H9 (cell line): Measurements from ENCODE around the gene SMURF1. TPM values are rescaled to one million over a fixed set of nuclear protein-coding genes. Genes with fewer than 3 reads are reported as not detected.

Experiments
- DNase-seq: peaks from one replicate; pipeline ENCODE4 v3.0.0-alpha.2; 2017
- H2AFZ ChIP-seq: one replicate; pipeline ENCODE4 v1.6.1; 2013; ENCODE audit warnings: mild to moderate bottlenecking, low read length, control low read depth, moderate library complexity
- H2AK5ac ChIP-seq: 2 replicates; pipeline ENCODE4 v1.6.1; 2013; ENCODE audit warnings: low read length, control low read depth, mixed read lengths; ENCODE audit not compliant: insufficient read length
- H2BK120ac ChIP-seq: one replicate; pipeline ENCODE4 v1.6.1; 2013; ENCODE audit warnings: low read depth, mild to moderate bottlenecking, low read length, control low read depth, inconsistent platforms; ENCODE audit not compliant: poor library complexity, severe bottlenecking
- H2BK12ac ChIP-seq: 2 replicates; pipeline ENCODE4 v1.6.1; 2013; ENCODE audit warnings: low read length, control low read depth, mixed read lengths, low read depth; ENCODE audit not compliant: insufficient read length
- H2BK15ac ChIP-seq: 2 replicates; pipeline ENCODE4 v1.6.1; 2013; ENCODE audit warnings: low read depth, low read length, control low read depth
- H2BK20ac ChIP-seq: one replicate; pipeline ENCODE4 v1.6.1; 2013; ENCODE audit warnings: low read depth, mild to moderate bottlenecking, low read length, control low read depth, inconsistent platforms; ENCODE audit not compliant: poor library complexity, severe bottlenecking
- H2BK5ac ChIP-seq: 2 replicates; pipeline ENCODE4 v1.6.1; 2013; ENCODE audit warnings: low read length, control low read depth, mixed read lengths; ENCODE audit not compliant: insufficient read length
- H3K14ac ChIP-seq: 2 replicates; pipeline ENCODE4 v1.6.1; 2013; ENCODE audit warnings: low read length, control low read depth; ENCODE audit not compliant: insufficient read depth
- H3K18ac ChIP-seq: 2 replicates; pipeline ENCODE4 v1.6.1; 2013; ENCODE audit warnings: low read depth, mild to moderate bottlenecking, mixed read lengths, low read length, control low read depth; ENCODE audit not compliant: insufficient read length
- H3K23ac ChIP-seq: 2 replicates; pipeline ENCODE4 v1.6.1; 2013; ENCODE audit warnings: low read length, control low read depth, mixed read lengths, low read depth; ENCODE audit not compliant: insufficient read length
- H3K23me2 ChIP-seq: 2 replicates; pipeline ENCODE4 v1.6.1; 2013; ENCODE audit warnings: low read depth, mild to moderate bottlenecking, mixed read lengths, low read length, control low read depth; ENCODE audit not compliant: insufficient read length, poor library complexity, severe bottlenecking
- H3K27ac ChIP-seq: 2 replicates; pipeline ENCODE4 v1.5.1; 2013; ENCODE audit warnings: low read length, control low read depth, mixed read lengths, low read depth; ENCODE audit not compliant: insufficient read length
- H3K27me3 ChIP-seq: 2 replicates; pipeline ENCODE4 v1.6.1; 2013; ENCODE audit warnings: low read length, control low read depth, inconsistent platforms; ENCODE audit not compliant: insufficient read depth
- H3K4ac ChIP-seq: 2 replicates; pipeline ENCODE4 v1.6.1; 2013; ENCODE audit warnings: low read depth, mild to moderate bottlenecking, control low read depth, inconsistent platforms, low read length, moderate library complexity
- H3K4me1 ChIP-seq: 2 replicates; pipeline ENCODE4 v1.6.1; 2013; ENCODE audit warnings: low read length, control low read depth, inconsistent platforms; ENCODE audit not compliant: insufficient read depth
- H3K4me2 ChIP-seq: 2 replicates; pipeline ENCODE4 v1.6.1; 2013; ENCODE audit warnings: low read length, control low read depth, mixed read lengths; ENCODE audit not compliant: insufficient read length, insufficient read depth
- H3K56ac ChIP-seq: 2 replicates; pipeline ENCODE4 v1.6.1; 2013; ENCODE audit warnings: low read depth, mild to moderate bottlenecking, mixed read lengths, low read length, control low read depth; ENCODE audit not compliant: insufficient read length
- H3K79me1 ChIP-seq: 2 replicates; pipeline ENCODE4 v1.6.1; 2013; ENCODE audit warnings: low read depth, mild to moderate bottlenecking, moderate library complexity, low read length, control low read depth, inconsistent platforms; ENCODE audit not compliant: insufficient read depth, poor library complexity, severe bottlenecking
- H3K79me2 ChIP-seq: 2 replicates; pipeline ENCODE4 v1.6.1; 2013; ENCODE audit warnings: low read length, control low read depth, inconsistent platforms; ENCODE audit not compliant: insufficient read depth
- H3K9ac ChIP-seq: 2 replicates; pipeline ENCODE4 v1.6.1; 2013; ENCODE audit warnings: low read length, control low read depth, mixed read lengths; ENCODE audit not compliant: insufficient read length; ENCODE audit errors: extremely low read depth
- H3K9me3 ChIP-seq: one replicate; pipeline ENCODE4 v1.6.1; 2013; ENCODE audit warnings: low read depth, low read length, inconsistent platforms; ENCODE audit not compliant: control insufficient read depth
- H3T11ph ChIP-seq: one replicate; pipeline ENCODE4 v1.6.1; 2013; ENCODE audit warnings: mild to moderate bottlenecking, low read length, control low read depth, inconsistent platforms
- H4K20me1 ChIP-seq: one replicate; pipeline ENCODE4 v1.6.1; 2013; ENCODE audit not compliant: control insufficient read depth, insufficient read length, insufficient read depth
- H4K5ac ChIP-seq: 2 replicates; pipeline ENCODE4 v1.6.1; 2013; ENCODE audit warnings: low read depth, mild to moderate bottlenecking, mixed read lengths, low read length, control low read depth; ENCODE audit not compliant: insufficient read length
- H4K8ac ChIP-seq: replicated peaks from 2 replicates; pipeline ENCODE4 v1.6.1; 2013; ENCODE audit warnings: low read length, control low read depth, mixed read lengths, low read depth; ENCODE audit not compliant: insufficient read length
- H4K91ac ChIP-seq: 2 replicates; pipeline ENCODE4 v1.6.1; 2013; ENCODE audit warnings: low read depth, mild to moderate bottlenecking, moderate library complexity, mixed read lengths, low read length, control low read depth; ENCODE audit not compliant: insufficient read length
- H3K27ac Mint-ChIP-seq, 3 experiments: 2 replicates in 2 of 3; 3 replicates in 1 of 3; pipeline ENCODE4 v1.8.0; 2020 to 2021; ENCODE audit warnings: mixed read lengths in 3 of 3, mild to moderate bottlenecking in 1 of 3, moderate library complexity in 1 of 3
- H3K27me3 Mint-ChIP-seq: 2 replicates; pipeline ENCODE4 v1.8.0; 2021; ENCODE audit warnings: low read depth, mild to moderate bottlenecking, moderate library complexity, mixed read lengths
- H3K36me3 Mint-ChIP-seq, 3 experiments: 2 replicates in 2 of 3; 3 replicates in 1 of 3; pipeline ENCODE4 v1.8.0; 2020 to 2021; ENCODE audit warnings: low read depth in 3 of 3, mixed read lengths in 3 of 3; ENCODE audit not compliant: insufficient read depth in 1 of 3
- H3K4me1 Mint-ChIP-seq, 2 experiments: 2 replicates each; pipeline ENCODE4 v1.8.0; 2020; ENCODE audit warnings: mixed read lengths in 2 of 2
- H3K4me3 Mint-ChIP-seq, 2 experiments: 2 replicates in 1 of 2; 3 replicates in 1 of 2; pipeline ENCODE4 v1.8.0; 2020 to 2021; ENCODE audit warnings: mild to moderate bottlenecking in 2 of 2, mixed read lengths in 2 of 2, moderate library complexity in 1 of 2
- H3K9me3 Mint-ChIP-seq, 2 experiments: 2 replicates in 1 of 2; 3 replicates in 1 of 2; pipeline ENCODE4 v1.8.0; 2020; ENCODE audit warnings: mild to moderate bottlenecking in 2 of 2, mixed read lengths in 2 of 2, moderate library complexity in 1 of 2
- CTCF ChIP-seq: fragments of 200-600 bp; sonication (generic); conservative IDR thresholded peaks from 3 replicates; pipeline ENCODE4 v1.8.0; 2021; ENCODE audit warnings: antibody characterized with exemption, mild to moderate bottlenecking
- WGBS: extraction: QIAGEN DNeasy Blood & Tissue Kit; methylation state at CpG from one replicate; pipeline ENCODE4 v1.1.7; 2013; ENCODE audit warnings: missing lambda C conversion rate, low lambda C conversion rate, mixed read lengths; ENCODE audit not compliant: insufficient read length; ENCODE audit errors: extremely low coverage; 5-methylcytosine and 5-hydroxymethylcytosine counted together
- total RNA-seq: library from RNA; stranded (reverse); gene quantifications from 2 replicates; pipeline ENCODE4 v1.2.1, GENCODE V29; 2021

SMURF1 gene
- total RNA-seq, 1 experiment from 2014 or later, result 29.4 TPM

GRCh38 chr7:99116144-99116543, 27.8 kb downstream of the SMURF1 start:
- H3K27ac ChIP-seq, result no peak overlapping the region
- H4K8ac ChIP-seq, result no peak overlapping the region
- H3K18ac ChIP-seq, result no peak overlapping the region
- H3T11ph ChIP-seq, result no peak overlapping the region
- no peak overlapping the region for H2BK20ac ChIP-seq
- no peaks in the 10 kb centered on the region for H3K27me3 ChIP-seq
- TF ChIP-seq CTCF, result no peak
- no peak overlapping the region for H2BK5ac ChIP-seq
- H2AFZ ChIP-seq, result no peak overlapping the region
- Mint-ChIP-seq H3K4me1 (peaks cover 19 to 20% of the 10 kb centered on the region in 2 experiments), H3K9me3 (peaks cover 3 to 7% of the 10 kb centered on the region in 2 experiments; a peak in 4 of 5 replicates), H3K36me3 (peaks cover 14 to 28% (median 17%) of the 10 kb centered on the region in 3 experiments), H3K27ac (no peak overlapping the region), H3K4me3 (no peak overlapping the region), H3K27me3 (no peaks in the 10 kb centered on the region)
- H3K14ac ChIP-seq, result no peak overlapping the region
- WGBS, result no CpG with 5 or more reads among the region's 1 CpG
- H4K5ac ChIP-seq, result no peak overlapping the region
- H3K23ac ChIP-seq, result no peak overlapping the region
- H4K20me1 ChIP-seq, result no peaks in the 10 kb centered on the region
- H2BK12ac ChIP-seq, result no peak overlapping the region
- H2AK5ac ChIP-seq, result no peak overlapping the region
- no peak overlapping the region for H3K56ac ChIP-seq
- peaks cover 6% of the 10 kb centered on the region; the same call in 1 of the 2 replicates for H3K4me1 ChIP-seq
- no peaks in the 10 kb centered on the region for H3K9me3 ChIP-seq
- no peak for DNase-seq
- H3K4me2 ChIP-seq, result no peak overlapping the region
- H3K79me1 ChIP-seq, result peaks cover 7% of the 10 kb centered on the region
- no peak overlapping the region for H4K91ac ChIP-seq
- H2BK15ac ChIP-seq, result no peak overlapping the region
- H3K79me2 ChIP-seq, result peaks cover 5% of the 10 kb centered on the region; the same call in 1 of the 2 replicates
- no peaks in the 10 kb centered on the region for H3K23me2 ChIP-seq
- no peak overlapping the region for H2BK120ac ChIP-seq
- H3K9ac ChIP-seq, result no peak overlapping the region
- no peak overlapping the region for H3K4ac ChIP-seq
